Measurements from ENCODE around the gene ADAMTS2.
"Not testable (repeated sequence)": the region's sequence is repeated elsewhere in the genome, so short reads cannot be mapped to it uniquely, and the experiment has no call there.

ADAMTS2 gene

GRCh38 chr5:179219661-179220620 is 125.3 kb downstream of the ADAMTS2 start:
- no peak overlapping the region for H3K4me3 ChIP-seq (ENCODE audit: low read depth, low read length)
- TF ChIP-seq CTCF (IDR thresholded peaks at IDR 0.05; ENCODE audit: low read depth, low read length), result no peak

GRCh38 chr5:179218943-179219330 is 126.3 kb downstream of the ADAMTS2 start:
- no peak for TF ChIP-seq CTCF (IDR thresholded peaks at IDR 0.05; ENCODE audit: low read depth, low read length)

GRCh38 chr5:179217956-179218942 is 127.0 kb downstream of the ADAMTS2 start:
- H3K4me3 ChIP-seq (ENCODE audit: low read depth, low read length), result no peak overlapping the region
- TF ChIP-seq CTCF (IDR thresholded peaks at IDR 0.05; ENCODE audit: low read depth, low read length), result no peak

More at GRCh38 chr5:179218943-179219330, 126.3 kb downstream of the ADAMTS2 start:
- no peak overlapping the region for H3K4me3 ChIP-seq (ENCODE audit: low read depth, low read length)

GRCh38 chr5:179217356-179217755 is 127.9 kb downstream of the ADAMTS2 start:
- H3K4me3 ChIP-seq (ENCODE audit: low read depth, low read length), result no peak overlapping the region
- TF ChIP-seq CTCF (IDR thresholded peaks at IDR 0.05; ENCODE audit: low read depth, low read length), result no peak

GRCh38 chr5:179216381-179216780 is 128.9 kb downstream of the ADAMTS2 start:
- H3K4me3 ChIP-seq (ENCODE audit: low read depth, low read length), result not testable (repeated sequence)

- no peak for TF ChIP-seq CTCF (IDR thresholded peaks at IDR 0.05; ENCODE audit: low read depth, low read length)
- no peak overlapping the region for H3K4me3 ChIP-seq (ENCODE audit: low read depth, low read length)
Measured at GRCh38 chr5:179215576-179215975, 129.7 kb downstream of the ADAMTS2 start.

GRCh38 chr5:179214678-179215077 is 130.6 kb downstream of the ADAMTS2 start:
- no peak overlapping the region for H3K4me3 ChIP-seq (ENCODE audit: low read depth, low read length)
- TF ChIP-seq CTCF (IDR thresholded peaks at IDR 0.05; ENCODE audit: low read depth, low read length), result no peak

Measured in WI38 (cell line).